ENCODE data around the gene TARBP2. TPM values are rescaled to one million over a fixed set of nuclear protein-coding genes. Genes with fewer than 3 reads are reported as not detected.

Gene TARBP2
- total RNA-seq, 6 experiments from 2014 or later = 35.1 to 41.7 (median 37.1) TPM

- H3K9me3 Mint-ChIP-seq = no peaks in the 10 kb centered on the region
- TF ChIP-seq, protein P1, sequence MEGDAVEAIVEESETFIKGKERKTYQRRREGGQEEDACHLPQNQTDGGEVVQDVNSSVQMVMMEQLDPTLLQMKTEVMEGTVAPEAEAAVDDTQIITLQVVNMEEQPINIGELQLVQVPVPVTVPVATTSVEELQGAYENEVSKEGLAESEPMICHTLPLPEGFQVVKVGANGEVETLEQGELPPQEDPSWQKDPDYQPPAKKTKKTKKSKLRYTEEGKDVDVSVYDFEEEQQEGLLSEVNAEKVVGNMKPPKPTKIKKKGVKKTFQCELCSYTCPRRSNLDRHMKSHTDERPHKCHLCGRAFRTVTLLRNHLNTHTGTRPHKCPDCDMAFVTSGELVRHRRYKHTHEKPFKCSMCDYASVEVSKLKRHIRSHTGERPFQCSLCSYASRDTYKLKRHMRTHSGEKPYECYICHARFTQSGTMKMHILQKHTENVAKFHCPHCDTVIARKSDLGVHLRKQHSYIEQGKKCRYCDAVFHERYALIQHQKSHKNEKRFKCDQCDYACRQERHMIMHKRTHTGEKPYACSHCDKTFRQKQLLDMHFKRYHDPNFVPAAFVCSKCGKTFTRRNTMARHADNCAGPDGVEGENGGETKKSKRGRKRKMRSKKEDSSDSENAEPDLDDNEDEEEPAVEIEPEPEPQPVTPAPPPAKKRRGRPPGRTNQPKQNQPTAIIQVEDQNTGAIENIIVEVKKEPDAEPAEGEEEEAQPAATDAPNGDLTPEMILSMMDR (IDR thresholded peaks at IDR 0.05) = no peak
- H3K27ac Mint-ChIP-seq = peak overlapping the region; percentile 48; the same call in 1 of the 2 replicates
- H3K27me3 Mint-ChIP-seq (ENCODE audit: insufficient read depth) = peaks cover 32% of the 10 kb centered on the region
- no peak overlapping the region for H3K4me3 Mint-ChIP-seq
- DNase-seq = no peak
- H3K4me1 Mint-ChIP-seq (ENCODE audit: low read depth) = peaks cover 33% of the 10 kb centered on the region
- peaks cover 25% of the 10 kb centered on the region for H3K36me3 Mint-ChIP-seq (ENCODE audit: low read depth)
Observed at GRCh38 chr12:53486736-53487487, 14.2 kb upstream of the TARBP2 start.

GRCh38 chr12:53489242-53489864 lies 11.7 kb upstream of the TARBP2 start:
- Mint-ChIP-seq H3K36me3 (ENCODE audit: low read depth) (peaks cover 12% of the 10 kb centered on the region), H3K9me3 (no peaks in the 10 kb centered on the region), H3K4me1 (ENCODE audit: low read depth) (peaks cover 32% of the 10 kb centered on the region), H3K27ac (peak overlapping the region; percentile 38; the same call in 1 of the 2 replicates), H3K4me3 (no peak overlapping the region), H3K27me3 (ENCODE audit: insufficient read depth) (peaks cover 18% of the 10 kb centered on the region)
- DNase-seq = no peak
- TF ChIP-seq, protein P1 (IDR thresholded peaks at IDR 0.05) = no peak

- peaks cover 3% of the 10 kb centered on the region; the same call in 1 of the 2 replicates for H3K36me3 Mint-ChIP-seq (ENCODE audit: low read depth)
- no peak for DNase-seq
- TF ChIP-seq, protein P1 (IDR thresholded peaks at IDR 0.05) = no peak
- peaks cover 11% of the 10 kb centered on the region for H3K27me3 Mint-ChIP-seq (ENCODE audit: insufficient read depth)
- H3K9me3 Mint-ChIP-seq = no peaks in the 10 kb centered on the region
- peak overlapping the region; percentile 85 for H3K4me3 Mint-ChIP-seq
- peak overlapping the region; percentile 90 for H3K27ac Mint-ChIP-seq
- H3K4me1 Mint-ChIP-seq (ENCODE audit: low read depth) = peaks cover 38% of the 10 kb centered on the region
Observed at GRCh38 chr12:53492188-53492587, 8.9 kb upstream of the TARBP2 start.

DNA sequence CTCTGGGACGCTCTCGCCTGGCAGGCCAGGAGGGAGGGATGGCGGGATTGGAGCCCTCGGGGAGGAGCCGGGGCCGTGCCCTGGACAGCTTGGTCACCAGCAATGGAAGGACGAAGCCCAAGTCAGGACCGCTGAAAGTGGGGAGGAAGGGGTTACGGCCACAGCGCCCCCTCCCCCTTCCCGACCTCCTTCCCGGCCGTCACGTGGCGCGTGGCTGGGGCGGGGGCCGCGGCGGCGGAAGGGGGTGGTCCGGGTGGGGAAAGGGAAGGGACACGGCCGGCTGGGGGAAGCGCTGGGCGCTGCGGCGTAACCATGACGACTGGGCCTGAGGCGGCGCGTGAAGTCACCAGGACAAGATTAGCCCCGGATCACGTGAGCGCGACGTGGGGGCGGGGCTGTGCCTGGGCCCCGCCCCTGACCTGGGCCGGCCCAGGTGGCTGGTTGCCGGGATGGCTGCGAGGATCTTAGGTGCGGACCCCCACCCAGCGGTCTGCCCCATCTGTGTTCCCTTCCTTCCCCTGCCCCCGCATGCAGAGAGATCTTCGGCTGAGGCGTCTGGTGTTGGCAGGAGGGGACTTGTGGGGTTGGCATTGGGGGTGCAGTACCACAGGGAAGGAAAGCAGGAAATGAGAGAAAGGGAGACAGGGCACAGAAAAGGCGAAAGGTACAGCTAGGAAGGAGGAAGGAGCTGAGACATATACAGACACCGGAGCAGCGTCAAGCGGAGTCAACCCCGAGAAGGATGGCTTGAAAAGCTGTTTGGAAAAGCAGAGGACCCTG lies 8.1 kb upstream of the TARBP2 start:
- Mint-ChIP-seq H3K27ac (peak overlapping the region; percentile 90), H3K4me3 (peak overlapping the region; percentile 85), H3K9me3 (no peaks in the 10 kb centered on the region), H3K4me1 (ENCODE audit: low read depth) (peaks cover 46% of the 10 kb centered on the region), H3K27me3 (ENCODE audit: insufficient read depth) (peaks cover 6% of the 10 kb centered on the region), H3K36me3 (ENCODE audit: low read depth) (peaks cover 4% of the 10 kb centered on the region; the same call in 1 of the 2 replicates)
- peak; percentile 80 for DNase-seq
- TF ChIP-seq, protein P1 (IDR thresholded peaks at IDR 0.05) = no peak

DNA sequence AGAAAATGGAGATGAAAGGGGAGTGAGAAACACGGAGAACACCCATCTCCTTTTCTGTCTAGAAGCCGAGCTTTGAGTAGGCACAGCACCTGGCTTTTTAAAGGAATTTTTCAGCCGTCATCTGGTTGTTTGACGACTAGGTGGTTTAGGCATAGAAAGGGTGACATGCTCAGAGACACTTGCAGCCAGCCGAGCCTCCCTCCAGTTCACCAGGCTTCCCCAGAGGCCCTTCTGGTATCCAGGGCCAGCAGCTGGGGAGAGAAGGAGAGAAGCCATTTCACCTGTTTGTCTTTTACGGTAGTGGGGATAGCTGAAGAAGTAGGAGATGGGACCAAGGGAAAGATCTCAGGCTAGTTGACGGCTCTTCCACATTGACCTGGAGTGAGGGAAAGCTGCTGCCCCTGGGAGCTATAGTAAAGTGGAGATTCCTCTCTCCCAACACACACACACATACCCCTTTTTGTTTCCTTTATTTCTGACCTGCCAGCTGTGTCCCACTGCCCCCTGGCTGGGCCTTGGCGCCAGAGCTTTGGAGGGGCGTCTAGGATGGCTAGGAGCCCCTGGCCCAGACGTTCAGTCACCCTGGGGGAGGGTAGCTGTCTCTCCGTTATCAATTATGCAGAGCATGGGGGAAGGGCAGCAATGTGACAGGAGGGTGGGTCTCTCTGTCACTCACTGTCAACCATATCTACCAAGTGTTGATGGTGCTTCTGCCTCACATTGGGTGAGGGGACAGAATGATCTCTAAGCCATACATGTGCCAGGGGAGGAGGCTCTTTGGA lies 7.3 kb upstream of the TARBP2 start:
- Mint-ChIP-seq H3K27ac (peak overlapping the region; percentile 90), H3K36me3 (ENCODE audit: low read depth) (peaks cover 4% of the 10 kb centered on the region; the same call in 1 of the 2 replicates), H3K9me3 (no peaks in the 10 kb centered on the region), H3K4me3 (peak overlapping the region; percentile 85), H3K4me1 (ENCODE audit: low read depth) (peaks cover 54% of the 10 kb centered on the region), H3K27me3 (ENCODE audit: insufficient read depth) (peaks cover 6% of the 10 kb centered on the region)
- TF ChIP-seq, protein P1 (IDR thresholded peaks at IDR 0.05) = no peak
- DNase-seq = no peak
